Erythroblast (primary cell): ENCODE data around the gene POU6F1.

Experiments
- DNase-seq, 2 experiments: peaks; one replicate each; lab custom pipeline; 2025; lab: John Stamatoyannopoulos, UW
- GATA1 ChIP-seq: IDR thresholded peaks from 2 replicates; pipeline ENCODE4 v1.6.1; 2011; ENCODE audit warnings: low read depth, mild to moderate bottlenecking, control low read depth, low read length, moderate library complexity
- POLR2A ChIP-seq: IDR thresholded peaks from 2 replicates; pipeline ENCODE4 v1.6.1; 2011; ENCODE audit warnings: mild to moderate bottlenecking, low read length

POU6F1 gene

GRCh38 chr12:51177897-51178296 is 40.0 kb downstream of the POU6F1 start:
- no peak for DNase-seq
- TF ChIP-seq GATA1 (no peak), POLR2A (no peak)

- no peak for TF ChIP-seq POLR2A
- no peak for TF ChIP-seq GATA1
- DNase-seq, result peak in 1 of 2 experiments; percentile 30
These were observed 43.4 kb downstream of the POU6F1 start for GRCh38 chr12:51174501-51174900.

- DNase-seq, result peak; percentile 96 to 97
- TF ChIP-seq GATA1, result no peak
- TF ChIP-seq POLR2A, result peak; percentile 84
These were observed 45.1 kb downstream of the POU6F1 start, which contains the start of gene TFCP2 for GRCh38 chr12:51172515-51173431. Gene TFCP2 (minus strand): TSS chr12:51173135. CDS start chr12:51172422, 713 bp downstream.

GRCh38 chr12:51171884-51172514 is 45.9 kb downstream of the POU6F1 start:
- TF ChIP-seq POLR2A (no peak), GATA1 (no peak)
- peak in 1 of 2 experiments; percentile 43 for DNase-seq

- DNase-seq, result no peak
- TF ChIP-seq POLR2A (no peak), GATA1 (no peak)
These were observed 54.1 kb downstream of the POU6F1 start for GRCh38 chr12:51163795-51164194.

DNA sequence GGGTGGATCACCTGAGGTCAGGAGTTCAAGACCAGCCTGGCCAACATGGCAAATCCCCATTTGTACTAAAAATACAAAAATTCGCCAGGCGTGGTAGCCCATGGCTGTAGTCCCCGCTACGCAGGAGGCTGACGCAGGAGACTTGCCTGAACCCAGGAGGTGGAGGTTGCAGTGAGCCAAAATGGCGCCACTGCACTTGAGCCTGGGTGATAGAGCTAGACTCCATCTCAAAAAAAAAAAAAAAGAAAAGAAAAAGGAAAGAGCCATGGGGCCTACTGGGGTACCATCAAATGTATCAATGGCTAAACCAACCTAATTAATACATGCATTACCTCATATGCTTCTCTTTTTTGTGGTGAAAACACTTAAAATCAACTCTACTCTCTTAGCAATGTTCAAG is 55.6 kb downstream of the POU6F1 start:
- no peak for TF ChIP-seq GATA1
- no peak for TF ChIP-seq POLR2A
- DNase-seq, result no peak

DNA sequence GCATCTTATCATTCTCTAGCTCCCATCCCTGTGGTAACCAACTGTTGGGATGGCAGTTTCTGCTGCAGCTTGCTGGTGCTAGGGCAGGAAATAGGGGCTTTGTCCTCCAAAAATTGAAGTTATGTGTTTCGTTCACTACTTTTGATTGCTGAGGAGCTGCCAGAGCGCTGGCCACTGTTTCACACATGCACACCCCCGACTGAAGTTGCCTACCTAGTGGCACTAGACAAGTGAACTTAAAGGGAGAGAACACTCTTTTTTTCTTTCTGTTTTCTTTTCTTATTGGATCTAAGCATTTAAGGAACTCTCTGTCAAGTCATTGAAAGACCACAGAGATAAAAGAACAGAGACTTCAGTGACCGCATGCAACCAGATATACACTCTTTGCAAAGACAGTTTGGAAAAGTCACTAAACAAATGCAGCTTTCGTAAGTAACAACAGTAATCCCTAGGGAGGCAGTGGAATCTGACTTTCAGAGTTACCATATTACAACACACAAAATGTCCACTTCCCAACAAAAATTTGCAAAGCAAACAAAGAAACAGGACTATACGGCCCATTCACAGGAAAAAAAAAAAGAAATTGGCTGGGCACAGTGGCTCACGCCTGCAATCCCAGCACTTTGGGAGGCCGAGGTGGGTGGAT is 56.9 kb downstream of the POU6F1 start:
- no peak for TF ChIP-seq GATA1
- no peak for TF ChIP-seq POLR2A
- no peak for DNase-seq

- TF ChIP-seq GATA1, result no peak
- TF ChIP-seq POLR2A, result no peak
- DNase-seq, result no peak
These were observed 61.6 kb downstream of the POU6F1 start for GRCh38 chr12:51156245-51156765.

GRCh38 chr12:51152953-51153352 is 64.9 kb downstream of the POU6F1 start:
- DNase-seq, result no peak
- TF ChIP-seq POLR2A, result no peak
- TF ChIP-seq GATA1, result no peak

- no peak for TF ChIP-seq GATA1
- TF ChIP-seq POLR2A, result no peak
- DNase-seq, result no peak
These were observed 67.1 kb downstream of the POU6F1 start for GRCh38 chr12:51150777-51151176.

GRCh38 chr12:51147309-51147708 is 70.6 kb downstream of the POU6F1 start:
- TF ChIP-seq POLR2A, result no peak
- no peak for TF ChIP-seq GATA1
- DNase-seq, result no peak

- no peak for TF ChIP-seq POLR2A
- no peak for DNase-seq
These were observed 78.5 kb downstream of the POU6F1 start for GRCh38 chr12:51139292-51139844.
